Stimulated activated CD8-positive, alpha-beta memory T cell treated with anti-CD3 and anti-CD28 coated beads, Interleukin-12 subunit alpha, Interleukin-12 subunit beta, amount 100 ng/mL, for 4 hours (primary cell): ENCODE measurements around the gene AVPR1A.

ENCODE experiments used
- DNase-seq: peaks from one replicate; pipeline ENCODE4 v3.0.0-alpha.2; 2020; ENCODE audit warnings: low read depth

The AVPR1A gene

GRCh38 chr12:63095369-63095980, 55.5 kb downstream of the AVPR1A start:
- no peak for DNase-seq

- DNase-seq: no peak
These were observed 57.3 kb downstream of the AVPR1A start for GRCh38 chr12:63093711-63094110.

GRCh38 chr12:63093084-63093483, 57.9 kb downstream of the AVPR1A start:
- DNase-seq: no peak
